IPS-18c (cell line): ENCODE measurements around the gene THOC6.
A peak's percentile ranks its signal among the peaks of the same experiment; 100 is the strongest.

ENCODE experiments used
- H3K4me3 ChIP-seq: 2 replicates; pipeline ENCODE4 v1.7.0; 2013; ENCODE audit warnings: low read depth, mild to moderate bottlenecking, low read length, moderate library complexity; ENCODE audit not compliant: insufficient read depth
- H3K9me3 ChIP-seq: one replicate; pipeline ENCODE4 v1.6.1; 2013; ENCODE audit warnings: mild to moderate bottlenecking, low read length, moderate library complexity; ENCODE audit not compliant: control insufficient read depth, insufficient read depth

The THOC6 gene

DNA sequence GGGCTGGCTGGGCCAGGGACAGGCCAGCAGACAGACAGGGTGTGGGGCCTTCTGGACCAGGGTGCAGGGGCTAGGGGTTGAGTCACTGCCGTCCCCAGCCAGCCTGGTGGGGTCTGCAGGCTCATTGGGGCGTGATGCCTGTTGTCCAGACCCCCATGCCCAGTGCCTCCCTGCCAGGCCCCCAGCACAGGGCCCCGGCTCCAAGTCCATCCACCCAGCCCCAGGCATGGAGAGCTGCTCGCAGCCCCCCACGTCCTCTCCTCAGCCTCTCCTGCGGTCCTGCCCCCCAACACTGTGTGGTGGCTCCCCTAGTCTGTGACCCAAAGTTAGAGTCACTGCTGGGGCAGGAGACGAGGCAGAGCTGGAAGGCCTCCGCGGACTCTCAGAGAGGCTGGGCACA, 36.5 kb upstream of the THOC6 start:
- no peak overlapping the region for H3K4me3 ChIP-seq
- no peaks in the 10 kb centered on the region for H3K9me3 ChIP-seq

DNA sequence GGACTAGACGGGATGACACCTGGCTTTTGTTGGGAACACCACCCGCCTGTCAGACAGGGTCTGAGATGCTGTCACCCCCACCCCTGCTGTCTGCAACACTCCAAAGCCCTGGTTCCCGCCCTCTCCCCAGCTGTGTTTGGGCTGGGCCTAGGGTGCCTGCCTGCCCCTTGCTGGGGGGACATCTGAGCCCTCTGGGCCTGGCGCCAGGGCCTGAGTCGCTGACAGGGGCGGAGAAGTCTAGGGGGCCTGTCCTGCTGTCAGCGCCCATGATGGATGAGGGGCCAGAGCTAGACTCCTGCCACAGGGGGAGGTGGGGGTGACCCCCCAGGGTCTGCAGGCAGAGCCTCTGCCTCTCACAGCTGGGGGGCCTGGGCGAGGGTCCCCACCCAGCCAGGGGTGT, 36.0 kb upstream of the THOC6 start:
- Histone ChIP-seq H3K9me3 (no peaks in the 10 kb centered on the region), H3K4me3 (no peak overlapping the region)

DNA sequence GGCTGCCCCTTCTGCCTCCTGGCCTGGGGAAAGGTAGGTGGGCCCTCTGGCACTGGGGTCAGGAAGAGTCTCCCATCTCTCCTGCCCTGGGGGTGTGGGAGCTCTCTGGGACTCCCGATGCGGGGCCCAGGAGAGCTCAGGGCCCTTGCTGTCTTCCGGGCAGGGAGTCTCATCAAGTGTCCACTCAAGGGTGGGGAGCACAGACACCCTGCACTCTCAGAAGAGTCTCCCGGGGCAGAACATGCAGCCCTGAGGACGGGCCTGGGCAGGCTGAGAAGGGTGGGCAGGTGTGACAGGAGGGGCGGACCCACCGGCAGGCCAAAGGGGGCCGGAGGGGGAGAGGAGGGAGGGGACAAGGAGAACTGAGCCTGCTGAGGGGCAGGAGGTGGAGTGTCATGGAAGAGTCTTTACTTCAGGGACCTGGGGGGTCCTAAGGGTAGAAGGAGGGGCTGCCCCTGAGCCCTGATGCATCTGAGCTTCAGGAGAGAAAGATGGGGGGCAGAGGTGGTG, 35.2 kb upstream of the THOC6 start:
- Histone ChIP-seq H3K9me3 (no peaks in the 10 kb centered on the region), H3K4me3 (no peak overlapping the region)

DNA sequence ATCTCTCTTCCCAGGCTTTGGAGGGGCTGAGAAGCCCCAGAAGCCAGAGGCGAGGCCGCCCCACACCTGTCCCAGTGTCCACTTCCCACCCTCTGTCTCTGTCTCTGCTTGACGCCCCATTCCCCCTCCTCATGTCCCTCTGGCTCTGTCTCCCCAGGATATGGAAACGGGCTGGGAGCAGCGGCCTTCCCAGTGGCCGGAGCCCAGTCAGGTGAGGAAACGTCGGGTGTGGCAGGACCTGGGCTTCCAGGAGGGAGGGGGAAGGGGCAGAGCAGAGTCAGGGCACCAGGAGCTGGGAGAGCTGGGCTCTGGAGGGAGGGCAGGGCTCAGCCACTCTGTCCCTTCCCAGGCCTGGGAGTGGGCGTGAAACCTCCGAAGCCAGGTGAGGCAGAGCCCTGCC, 32.9 kb upstream of the THOC6 start:
- no peaks in the 10 kb centered on the region for H3K9me3 ChIP-seq
- no peak overlapping the region for H3K4me3 ChIP-seq

DNA sequence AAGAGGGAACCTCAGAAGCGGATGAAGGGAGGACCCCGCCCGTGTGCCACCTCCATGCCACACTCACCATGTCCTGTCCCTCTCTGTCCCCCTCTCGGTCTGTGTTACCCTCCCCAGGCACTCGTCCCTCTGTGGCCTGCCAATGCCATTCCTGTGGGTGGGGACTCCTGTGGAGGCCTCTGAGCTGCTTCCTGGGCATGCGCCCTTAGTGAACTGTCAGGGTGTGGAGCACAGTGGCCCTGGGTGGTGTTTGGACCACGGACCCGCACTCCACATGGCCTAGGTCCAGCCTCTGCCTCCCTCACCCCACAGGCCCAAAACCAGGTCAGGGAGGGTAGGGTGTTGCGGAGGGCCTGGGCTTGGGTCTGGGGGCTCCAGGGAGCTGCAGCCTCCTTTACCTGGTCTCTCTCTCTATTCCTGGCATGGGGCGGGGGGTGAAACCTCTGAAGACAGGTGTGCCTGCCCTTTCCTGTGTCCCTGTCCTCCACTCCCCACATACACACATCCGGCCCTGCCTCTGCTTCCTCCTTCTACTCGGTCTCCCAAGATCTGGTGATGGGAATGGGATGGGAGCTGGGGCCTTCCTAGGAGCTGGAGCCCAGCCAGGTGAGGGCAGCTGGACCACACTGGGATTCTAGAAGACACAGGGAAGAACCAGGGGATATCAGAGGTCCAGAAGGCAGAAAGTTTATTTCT, 32.1 kb upstream of the THOC6 start:
- no peak overlapping the region for H3K4me3 ChIP-seq
- no peaks in the 10 kb centered on the region for H3K9me3 ChIP-seq

DNA sequence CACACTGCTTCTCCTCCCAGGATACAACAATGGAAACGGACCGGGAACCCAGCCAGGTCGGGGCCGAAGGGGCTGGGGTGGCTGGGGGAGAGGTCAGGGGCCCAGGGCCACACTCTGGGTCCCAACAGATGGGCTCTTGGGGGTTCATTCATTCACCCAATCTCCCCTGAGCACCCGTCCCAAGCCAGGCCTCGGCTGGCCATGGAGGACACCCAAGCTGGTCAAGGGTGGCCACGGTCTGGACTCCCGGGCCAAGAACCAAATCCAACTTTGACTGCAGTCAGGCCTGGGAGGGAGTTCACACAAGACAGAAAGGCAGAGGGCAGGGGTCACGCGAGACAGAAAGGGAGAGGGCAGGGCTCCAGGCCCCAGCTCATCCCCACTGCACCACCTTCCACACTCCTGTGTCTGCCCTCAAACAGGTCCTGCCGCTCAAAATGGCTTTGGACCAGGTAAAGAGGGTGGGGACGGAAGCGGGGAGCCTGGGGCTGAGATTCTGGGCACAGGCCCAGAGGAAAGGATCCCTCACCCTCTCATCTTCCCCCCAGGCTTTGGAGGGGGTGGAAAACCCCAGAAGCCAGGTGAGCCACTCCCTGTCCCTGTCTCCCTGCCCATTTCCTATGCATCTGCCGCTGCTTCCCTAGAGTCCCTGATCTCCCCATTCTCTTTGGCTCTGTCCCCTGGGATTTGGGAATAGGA, 31.3 kb upstream of the THOC6 start:
- Histone ChIP-seq H3K4me3 (no peak overlapping the region), H3K9me3 (no peaks in the 10 kb centered on the region)

DNA sequence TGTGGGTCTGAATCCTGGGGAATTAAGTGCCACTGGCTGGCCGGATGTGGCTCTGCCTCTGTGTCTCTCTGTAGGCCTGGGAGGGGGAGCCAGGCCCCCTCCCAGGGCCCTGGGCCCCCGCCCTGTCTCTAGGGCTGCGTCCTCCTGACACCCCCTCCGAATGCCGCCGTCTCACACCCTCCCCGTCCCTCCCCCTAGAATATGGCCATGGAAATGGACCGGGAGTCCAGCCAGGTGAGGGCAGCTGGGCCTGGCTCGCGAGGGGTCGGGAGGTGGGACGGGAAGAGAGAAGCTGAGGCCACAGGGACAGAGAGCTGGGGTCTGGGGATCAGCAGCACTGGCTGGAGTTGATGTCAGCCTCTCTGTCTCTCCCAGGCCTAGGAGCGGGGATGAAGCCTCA, 27.5 kb upstream of the THOC6 start:
- no peak overlapping the region for H3K4me3 ChIP-seq
- no peaks in the 10 kb centered on the region for H3K9me3 ChIP-seq

DNA sequence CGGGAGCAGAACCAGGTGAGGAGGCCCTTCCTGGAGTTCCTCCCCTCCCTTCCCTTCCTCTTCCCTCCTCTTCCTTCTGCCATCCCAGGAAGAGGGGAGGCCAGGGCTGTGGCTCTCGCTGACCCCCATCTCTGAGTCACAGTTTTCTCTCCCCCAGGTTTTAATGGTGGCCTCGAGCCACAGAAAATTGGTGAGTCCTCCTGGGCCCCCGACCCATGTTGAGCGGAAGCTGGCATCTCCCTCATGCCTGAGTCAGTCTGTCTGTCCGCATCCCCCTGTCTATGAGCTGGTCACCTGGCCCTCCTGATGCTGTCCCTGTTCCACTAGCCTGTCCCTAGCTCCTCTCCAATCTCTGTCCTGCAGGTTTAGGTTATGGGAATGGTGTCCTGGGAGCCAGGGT, 23.9 kb upstream of the THOC6 start:
- H3K9me3 ChIP-seq: no peaks in the 10 kb centered on the region
- no peak overlapping the region for H3K4me3 ChIP-seq

DNA sequence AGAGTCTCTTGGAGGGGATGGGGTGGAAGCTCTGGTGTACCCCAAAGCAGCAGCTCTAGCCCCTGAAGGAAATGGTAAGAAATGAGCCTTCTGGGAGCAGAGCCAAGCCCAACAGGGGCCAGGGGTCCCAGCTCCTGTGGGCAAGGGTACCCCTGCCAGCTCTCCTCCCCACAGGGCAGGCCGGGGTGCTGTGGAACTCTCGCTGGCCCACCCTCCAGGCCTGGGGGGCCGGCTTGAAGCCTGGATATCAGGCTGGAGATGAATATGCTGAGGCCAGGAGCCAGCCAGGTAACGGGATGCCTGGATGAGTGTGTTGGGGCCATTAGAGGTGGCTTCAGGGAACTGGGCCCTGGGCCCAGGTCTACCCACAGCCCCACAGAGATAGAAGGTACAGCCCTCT, 23.3 kb upstream of the THOC6 start:
- H3K9me3 ChIP-seq: no peaks in the 10 kb centered on the region

DNA sequence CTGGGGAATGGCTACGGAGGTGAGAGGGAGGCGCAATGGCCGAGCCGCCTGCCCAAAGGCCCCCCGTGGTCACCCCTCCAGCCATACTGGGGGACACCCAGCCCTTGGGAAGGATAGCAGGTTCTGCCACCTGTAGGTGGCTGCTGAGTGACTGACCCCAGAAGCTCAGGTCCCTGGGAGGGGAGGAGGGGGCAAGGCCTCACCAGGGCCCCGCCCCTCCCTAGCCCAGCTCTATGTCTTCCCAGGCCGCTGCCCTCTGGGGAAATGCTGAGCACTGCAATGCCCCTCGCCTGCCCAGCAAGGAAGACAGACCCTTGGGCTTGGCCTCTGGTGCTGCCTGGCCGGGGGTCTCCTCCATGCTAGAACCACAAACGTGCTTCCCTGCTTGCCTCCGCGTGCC, 22.5 kb upstream of the THOC6 start:
- Histone ChIP-seq H3K9me3 (no peaks in the 10 kb centered on the region), H3K4me3 (no peak overlapping the region)

More for the DNA sequence above, 23.3 kb upstream of the THOC6 start:
- no peak overlapping the region for H3K4me3 ChIP-seq

DNA sequence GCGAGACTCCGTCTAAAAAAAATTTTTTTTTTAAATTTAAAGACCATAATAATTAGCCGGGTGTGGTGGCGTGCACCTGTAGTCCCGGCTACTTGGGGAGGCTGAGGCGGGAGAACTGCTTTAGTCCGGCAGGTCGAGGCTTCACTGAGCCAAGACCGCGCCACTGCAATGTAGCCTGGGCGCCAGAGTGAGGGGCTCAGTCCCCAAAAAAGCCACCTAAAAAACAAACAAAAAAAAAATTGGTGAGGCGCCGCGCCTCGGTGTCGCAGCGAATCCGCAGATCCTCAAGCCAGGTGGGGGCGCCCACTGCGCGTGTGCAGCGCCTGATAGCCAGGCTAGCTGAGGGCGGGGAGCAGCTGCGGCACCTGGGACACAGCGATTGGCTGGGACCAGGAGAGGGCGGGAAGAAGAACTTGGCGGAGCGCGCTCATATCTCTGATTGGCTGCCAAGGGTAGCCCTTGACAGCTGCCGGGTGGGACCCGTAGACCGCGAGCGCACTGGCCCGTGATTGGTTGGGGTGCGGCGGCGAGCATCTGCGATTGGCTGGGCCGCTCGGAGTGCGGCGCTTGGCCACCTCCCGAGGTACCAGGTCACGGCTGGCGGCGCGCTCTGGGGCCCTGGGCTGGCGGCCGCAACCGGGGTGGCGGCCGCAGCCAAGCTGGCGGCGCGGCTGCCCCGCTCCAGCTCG, 20.1 kb upstream of the THOC6 start:
- Histone ChIP-seq H3K9me3 (no peaks in the 10 kb centered on the region), H3K4me3 (no peak overlapping the region)

DNA sequence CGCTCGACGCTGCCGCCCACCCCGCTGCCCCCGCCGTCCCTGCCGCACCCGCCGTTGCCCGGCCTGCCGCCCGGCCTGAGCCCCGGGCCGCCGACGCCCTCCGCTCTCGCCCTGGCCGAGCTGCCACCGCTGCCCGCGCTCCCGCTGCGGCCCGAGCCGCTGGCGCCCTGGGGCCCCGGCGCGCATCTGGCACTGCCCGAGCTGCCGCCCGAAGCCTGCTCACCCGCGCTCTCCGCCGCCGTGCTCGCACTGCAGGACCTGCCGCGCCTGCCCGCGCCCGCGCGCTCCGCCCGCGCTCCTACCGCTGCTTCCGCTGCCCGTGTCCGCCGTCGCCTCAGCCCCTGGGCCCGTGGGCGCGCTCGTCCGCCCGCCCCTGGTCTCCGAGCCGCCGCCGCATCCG, 19.5 kb upstream of the THOC6 start:
- H3K4me3 ChIP-seq: no peak overlapping the region
- no peaks in the 10 kb centered on the region for H3K9me3 ChIP-seq

DNA sequence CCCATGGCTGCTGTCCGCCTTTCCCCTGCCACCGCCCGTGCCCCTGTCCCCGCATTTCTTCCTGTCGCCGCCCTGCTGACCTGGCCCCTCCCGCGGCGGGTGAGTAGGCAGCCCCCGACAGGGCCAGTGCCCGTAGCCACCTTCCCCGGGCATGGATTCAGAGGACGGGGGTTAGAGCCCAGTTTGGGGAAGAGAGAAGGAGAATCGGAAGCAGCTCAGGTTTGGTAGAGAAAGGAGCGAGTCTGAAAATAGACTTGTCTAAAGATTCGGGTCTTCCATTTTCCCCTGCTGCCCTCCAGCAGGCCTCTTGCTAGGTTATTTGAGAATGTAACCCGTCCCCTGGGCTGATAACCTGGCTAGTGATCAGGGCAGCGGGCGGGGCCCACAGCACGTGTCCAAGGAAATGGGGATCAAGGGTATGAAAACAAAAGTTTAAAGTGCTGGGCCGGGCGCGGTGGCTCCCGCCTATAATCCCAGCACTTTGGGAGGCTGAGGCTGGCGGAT, 19.0 kb upstream of the THOC6 start:
- H3K9me3 ChIP-seq: no peaks in the 10 kb centered on the region
- H3K4me3 ChIP-seq: peak overlapping the region; percentile 49; the same call in 1 of the 2 replicates

DNA sequence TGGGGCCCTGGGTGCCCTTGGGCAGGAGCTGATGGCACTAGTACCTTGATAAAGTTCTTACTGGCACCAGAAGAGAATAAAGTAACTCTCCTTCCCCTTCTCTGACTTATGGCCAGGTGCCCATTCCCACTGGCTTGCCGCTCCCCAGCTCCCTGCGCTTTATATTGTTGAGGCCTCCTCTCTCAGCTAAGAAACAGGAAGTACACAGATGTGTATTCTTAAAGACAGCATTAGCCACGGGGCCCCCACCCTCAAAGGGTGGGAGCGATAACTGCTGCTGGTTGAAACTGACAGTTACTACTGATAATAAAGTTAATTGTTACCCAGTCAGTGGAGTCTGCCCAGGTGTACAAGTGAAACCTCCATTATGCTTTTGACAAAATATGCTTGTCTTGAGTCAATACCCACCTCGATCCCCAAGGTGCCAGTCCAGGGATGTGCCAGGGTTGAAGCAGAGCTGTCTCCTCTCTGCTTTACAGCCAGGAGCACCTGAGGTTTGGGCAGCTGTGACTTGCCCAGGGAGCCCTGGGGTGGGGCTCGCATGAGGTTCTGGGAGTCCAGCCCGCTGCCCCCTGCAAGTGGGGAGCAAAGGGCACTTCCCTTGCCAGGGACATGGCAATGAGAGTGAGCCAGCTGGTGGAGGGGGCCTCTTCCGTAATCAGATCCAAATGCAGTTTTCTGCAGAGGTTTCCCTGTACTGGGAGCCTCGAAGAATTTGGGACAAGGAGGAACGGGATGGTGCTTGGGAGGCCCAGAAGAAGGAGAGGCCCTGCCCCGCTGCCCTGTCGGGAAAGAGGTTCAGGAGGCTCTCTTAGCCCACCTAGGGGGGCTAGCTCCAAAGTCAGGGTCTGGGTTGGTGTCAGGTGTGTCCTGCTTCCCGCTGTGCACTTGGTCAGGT, 16.5 kb upstream of the THOC6 start:
- no peaks in the 10 kb centered on the region for H3K9me3 ChIP-seq
- H3K4me3 ChIP-seq: peak overlapping the region; percentile 37

DNA sequence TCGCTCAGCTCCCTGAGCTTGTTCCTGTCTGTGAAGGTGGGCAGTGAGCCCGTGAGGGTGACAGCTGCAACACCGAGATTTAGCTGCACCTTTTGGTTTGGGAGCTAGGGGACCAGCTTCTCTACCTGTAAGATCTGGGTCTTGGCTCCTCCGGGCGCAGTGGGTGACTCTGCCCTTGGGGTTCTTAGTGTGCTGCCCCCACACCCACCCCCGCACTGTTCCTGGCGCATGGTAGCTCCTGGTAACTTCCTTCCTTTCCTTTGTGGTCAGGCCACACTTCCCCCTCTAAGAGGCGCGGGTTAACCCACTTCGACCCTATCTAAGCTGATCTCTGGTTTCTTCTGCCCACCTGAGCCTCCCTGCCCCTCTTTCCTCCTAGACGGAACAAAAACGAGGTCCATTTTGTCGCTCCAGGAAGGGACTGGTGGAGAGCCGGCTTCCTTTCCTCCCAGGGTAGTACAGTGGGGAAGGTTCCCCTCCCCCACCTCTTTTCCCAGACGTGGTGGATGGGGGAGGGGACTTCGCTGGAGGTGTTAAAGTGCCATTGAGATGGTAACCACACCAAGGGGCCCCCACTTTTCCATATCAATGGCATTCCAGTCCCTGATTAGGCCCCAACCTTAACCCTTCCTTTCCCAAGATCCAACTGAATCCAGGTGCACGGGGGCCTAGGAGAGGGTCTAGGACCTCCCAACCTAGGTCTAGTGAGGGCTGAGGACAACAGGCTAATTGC, 15.7 kb upstream of the THOC6 start:
- Histone ChIP-seq H3K9me3 (no peaks in the 10 kb centered on the region), H3K4me3 (peak overlapping the region; percentile 37)

DNA sequence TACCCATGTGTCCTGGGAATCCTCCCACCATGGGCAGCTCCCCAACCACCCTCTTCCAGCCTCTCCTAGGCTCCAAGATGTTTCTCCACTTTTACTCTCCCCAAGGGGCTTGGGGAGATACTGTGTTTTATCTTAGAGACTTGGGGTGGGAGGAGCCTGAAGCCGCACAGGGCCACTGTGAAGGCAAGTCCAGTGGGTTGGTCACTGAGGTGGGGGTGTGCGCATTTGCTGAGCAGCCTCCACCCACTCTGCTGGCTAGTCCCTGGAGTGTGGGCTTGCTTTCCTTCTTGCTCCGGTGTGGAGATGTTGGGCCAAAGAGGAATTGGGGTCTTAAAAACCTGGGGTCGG, 15.2 kb upstream of the THOC6 start:
- no peak overlapping the region; the same call in 1 of the 2 replicates for H3K4me3 ChIP-seq
- no peaks in the 10 kb centered on the region for H3K9me3 ChIP-seq
